Gastroesophageal sphincter (tissue), 4 donors: Measurements from ENCODE around the gene FLOT1. TPM values are rescaled to one million over a fixed set of nuclear protein-coding genes. Genes with fewer than 3 reads are reported as not detected.
A peak's percentile ranks its signal among the peaks of the same experiment; 100 is the strongest.

Source experiments
- ATAC-seq: fragments of 150-250 bp; one replicate; pipeline ENCODE4 v1.9.1; 2016; ENCODE audit warnings: mild to moderate bottlenecking, moderate library complexity
- H3K27ac ChIP-seq, 4 donors: fragments of 200-600 bp; sonication (generic) in 3 of 4; 1 replicate in 3 of 4; 2 replicates in 1 of 4; pipeline ENCODE4 v1.5.1; 2016 to 2019
- H3K27me3 ChIP-seq: fragments of 200-600 bp; sonication (generic); one replicate; pipeline ENCODE4 v1.5.1; 2019
- H3K36me3 ChIP-seq, 2 donors: fragments of 200-600 bp; sonication (generic); one replicate each; pipeline ENCODE4 v1.5.1; 2019; ENCODE audit warnings: control low read depth in 1 of 2
- H3K4me1 ChIP-seq, 3 donors: fragments of 200-600 bp; sonication (generic); 1 replicate in 2 of 3; 2 replicates in 1 of 3; pipeline ENCODE4 v1.5.1; 2016 to 2019; ENCODE audit warnings: control low read depth in 2 of 3
- H3K4me3 ChIP-seq, 2 donors: fragments of 200-600 bp; sonication (generic); one replicate each; pipeline ENCODE4 v1.5.1; 2019; ENCODE audit warnings: mild to moderate bottlenecking in 1 of 2, moderate library complexity in 1 of 2
- H3K9me3 ChIP-seq, 3 donors: fragments of 200-600 bp; sonication (generic); one replicate each; pipeline ENCODE4 v1.5.1; 2017 to 2019; ENCODE audit warnings: control low read depth in 2 of 3
- CTCF ChIP-seq, 4 experiments: fragments of 200-600 bp in 2 of 4; fragments of 450-650 bp in 2 of 4; sonication (generic) in 1 of 4; IDR thresholded peaks; one replicate each; pipeline ENCODE4 v1.5.1; 2017 to 2019; ENCODE audit warnings: antibody characterized with exemption in 4 of 4, mild to moderate bottlenecking in 2 of 4, moderate library complexity in 2 of 4
- EP300 ChIP-seq: sonication (generic); formaldehyde crosslinking; IDR thresholded peaks from one replicate; pipeline ENCODE4 v1.6.1; 2017; ENCODE audit warnings: antibody characterized with exemption, mild to moderate bottlenecking
- POLR2A ChIP-seq, 2 donors: fragments of 450-650 bp; IDR thresholded peaks; one replicate each; pipeline ENCODE4 v1.6.1; 2017; ENCODE audit warnings: antibody characterized with exemption in 2 of 2, mild to moderate bottlenecking in 2 of 2, moderate library complexity in 1 of 2
- POLR2AphosphoS5 ChIP-seq: sonication (generic); formaldehyde crosslinking; IDR thresholded peaks from one replicate; pipeline ENCODE4 v1.6.1; 2017; ENCODE audit warnings: antibody characterized with exemption
- WGBS, 2 donors: methylation state at CpG; one replicate each; pipeline ENCODE4 v1.1.5; 2018; ENCODE audit warnings: low coverage in 1 of 2; 5-methylcytosine and 5-hydroxymethylcytosine counted together
- total RNA-seq, 4 donors: library from RNA; depleted of rRNA; stranded (reverse); fragments of >200 nt; gene quantifications; one replicate each; pipeline ENCODE4 v1.1.0, GENCODE V29; 2016

FLOT1 gene
- total RNA-seq, 4 donors from 2014 or later, result 104 to 191 (median 152) TPM

- H3K27ac ChIP-seq, result peak overlapping the region in 3 of 4 donors; percentile 10 to 88 (median 33)
- H3K4me3 ChIP-seq, result no peak overlapping the region
- no peaks in the 10 kb centered on the region for H3K36me3 ChIP-seq
- no peaks in the 10 kb centered on the region for H3K27me3 ChIP-seq
- ATAC-seq, result no peak
- peaks cover 0 to 38% (median 8%) of the 10 kb centered on the region in 3 donors for H3K4me1 ChIP-seq
- H3K9me3 ChIP-seq, result no peaks in the 10 kb centered on the region
- 89% methylated on average over 7 of the region's 12 CpGs for WGBS, 2 donors
- no peak for TF ChIP-seq POLR2A (IDR thresholded peaks at IDR 0.05)
- TF ChIP-seq POLR2AphosphoS5, result no peak
- no peak for TF ChIP-seq EP300
- TF ChIP-seq CTCF (IDR thresholded peaks at IDR 0.05), result no peak
These were observed 7.3 kb upstream of the FLOT1 start for GRCh38 chr6:30749554-30750378.

DNA sequence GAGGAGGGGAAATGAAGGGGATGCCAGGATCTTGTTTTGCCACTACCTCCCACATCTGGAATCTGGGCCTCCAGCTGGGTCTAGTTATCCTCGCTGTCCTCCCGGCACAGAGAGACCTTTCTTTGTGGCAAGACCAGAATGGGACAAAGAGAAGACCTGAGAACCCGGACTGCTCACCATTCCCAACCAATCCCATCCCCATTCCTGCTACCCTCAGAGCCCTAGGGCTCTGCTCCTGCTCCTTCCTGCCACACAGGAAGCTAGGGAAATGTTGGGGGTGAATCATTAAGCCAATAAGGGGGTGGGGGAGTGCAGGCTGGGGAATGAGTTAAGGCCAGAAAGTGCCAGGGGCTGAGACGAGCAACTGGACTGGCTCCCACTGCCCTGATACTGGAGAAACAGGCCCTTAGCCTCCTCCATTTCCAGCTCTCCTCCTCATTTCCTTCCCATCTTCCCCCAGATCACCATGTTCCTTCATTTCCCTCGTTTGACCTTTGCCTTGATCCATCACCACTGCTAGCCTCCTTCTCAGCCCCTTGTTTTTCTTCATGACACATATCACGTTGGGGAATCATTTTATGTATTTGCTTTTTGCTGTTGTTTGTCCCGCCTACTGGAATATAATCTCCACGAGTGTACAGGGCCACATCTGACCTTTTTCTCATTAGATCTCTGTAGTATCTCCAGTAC is 6.5 kb upstream of the FLOT1 start:
- Histone ChIP-seq H3K4me3 (no peak overlapping the region), H3K9me3 (no peaks in the 10 kb centered on the region), H3K27me3 (no peaks in the 10 kb centered on the region), H3K27ac (peak overlapping the region in 1 of 4 donors; percentile 45), H3K36me3 (no peaks in the 10 kb centered on the region), H3K4me1 (peaks cover 0 to 42% (median 8%) of the 10 kb centered on the region in 3 donors)
- TF ChIP-seq POLR2AphosphoS5, result no peak
- TF ChIP-seq POLR2A (IDR thresholded peaks at IDR 0.05), result no peak
- no peak for ATAC-seq
- 71 to 74% methylated on average over 5 to 8 of the region's 8 CpGs for whole genome bisulfite sequencing, 2 donors

- Histone ChIP-seq H3K36me3 (no peaks in the 10 kb centered on the region), H3K4me3 (no peak overlapping the region), H3K27ac (peak overlapping the region in 2 of 4 donors; percentile 23 to 45), H3K27me3 (no peaks in the 10 kb centered on the region), H3K4me1 (peaks cover 0 to 47% (median 8%) of the 10 kb centered on the region in 3 donors), H3K9me3 (no peaks in the 10 kb centered on the region)
- TF ChIP-seq POLR2A (IDR thresholded peaks at IDR 0.05) (no peak), POLR2AphosphoS5 (no peak), CTCF (IDR thresholded peaks at IDR 0.05) (no peak), EP300 (no peak)
- 46 to 79% methylated on average over 3 to 6 of the region's 6 CpGs for whole genome bisulfite sequencing, 2 donors
- ATAC-seq, result no peak
These were observed 5.6 kb upstream of the FLOT1 start for GRCh38 chr6:30747902-30748769.

DNA sequence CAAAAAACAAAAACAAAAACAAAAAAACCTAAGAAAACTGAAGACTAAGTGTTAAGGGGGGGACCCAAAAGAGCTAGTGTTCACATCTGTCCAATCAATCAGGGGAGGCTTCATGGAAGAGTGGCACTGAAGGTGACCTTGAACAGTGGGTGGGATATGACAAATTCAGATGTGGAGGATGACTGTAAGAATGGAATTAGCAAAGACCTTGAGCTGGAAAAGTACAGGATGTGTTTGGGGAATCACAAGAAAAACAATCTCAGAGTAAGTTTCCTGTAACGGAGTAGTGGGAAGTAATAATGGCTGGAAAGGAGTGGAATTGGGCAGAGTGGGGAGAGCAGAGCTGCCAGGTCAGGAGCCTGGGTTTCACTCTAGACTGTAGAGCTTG is 4.8 kb upstream of the FLOT1 start:
- no peaks in the 10 kb centered on the region for H3K36me3 ChIP-seq
- no peak overlapping the region for H3K4me3 ChIP-seq
- 50 to 79% methylated on average over 1 of the region's 1 CpG for WGBS, 2 donors
- no peaks in the 10 kb centered on the region for H3K9me3 ChIP-seq
- ATAC-seq, result no peak
- TF ChIP-seq EP300, result no peak
- TF ChIP-seq POLR2A (IDR thresholded peaks at IDR 0.05), result no peak
- no peak for TF ChIP-seq CTCF (IDR thresholded peaks at IDR 0.05)
- TF ChIP-seq POLR2AphosphoS5, result no peak
- peak overlapping the region in 1 of 4 donors; percentile 39 for H3K27ac ChIP-seq
- H3K27me3 ChIP-seq, result no peaks in the 10 kb centered on the region
- H3K4me1 ChIP-seq, result peaks cover 0 to 43% (median 6%) of the 10 kb centered on the region in 3 donors
